CD4-positive, alpha-beta T cell treated with Interleukin-2 at 100 ng/mL for 4 hours (primary cell): ENCODE measurements around the gene PPIL4.
A peak's percentile ranks its signal among the peaks of the same experiment; 100 is the strongest.
"Not testable (repeated sequence)": the region's sequence is repeated elsewhere in the genome, so short reads cannot be mapped to it uniquely, and the experiment has no call there.

Experiments used
- DNase-seq: peaks from one replicate; pipeline ENCODE4 v3.0.0-alpha.2; 2020; ENCODE audit warnings: low spot score

PPIL4 gene

DNA sequence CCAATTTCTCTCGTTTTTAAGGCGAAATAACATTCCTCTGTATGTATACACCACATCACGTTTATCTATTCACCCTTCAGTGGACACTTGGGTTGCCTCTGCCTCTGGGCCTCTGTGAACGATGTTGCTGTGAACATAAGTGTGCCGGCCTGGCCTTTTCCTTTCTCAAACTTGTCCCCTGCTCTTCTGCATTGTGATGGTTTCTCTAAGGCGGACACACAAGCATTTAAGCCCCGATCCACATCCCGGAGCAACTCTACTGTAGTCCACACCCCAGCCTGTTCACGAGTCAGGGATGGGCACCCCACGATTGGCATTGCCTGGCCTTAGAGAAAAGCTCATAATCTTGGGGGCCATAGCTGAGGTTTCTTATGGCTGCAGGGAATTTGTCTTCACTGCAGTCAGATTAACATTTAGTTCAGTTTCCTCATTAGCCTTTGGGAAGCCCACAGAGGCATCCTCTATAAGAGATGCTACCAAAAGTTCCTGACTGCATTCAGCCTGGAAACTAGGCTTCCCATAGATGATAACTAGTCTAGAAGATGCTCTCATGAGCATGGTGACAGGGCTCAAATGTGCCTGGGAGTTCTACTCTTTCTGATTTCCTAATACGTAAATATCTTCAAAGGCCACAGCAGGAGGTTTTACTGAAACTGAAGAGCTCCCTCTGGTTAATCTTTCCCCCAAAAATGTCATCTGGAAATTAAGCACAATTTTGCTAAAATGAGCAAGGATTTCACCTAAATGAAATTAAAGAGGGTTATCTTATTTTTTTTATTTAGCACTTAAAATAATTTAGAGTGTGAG, 61.8 kb downstream of the PPIL4 start:
- DNase-seq: no peak

DNA sequence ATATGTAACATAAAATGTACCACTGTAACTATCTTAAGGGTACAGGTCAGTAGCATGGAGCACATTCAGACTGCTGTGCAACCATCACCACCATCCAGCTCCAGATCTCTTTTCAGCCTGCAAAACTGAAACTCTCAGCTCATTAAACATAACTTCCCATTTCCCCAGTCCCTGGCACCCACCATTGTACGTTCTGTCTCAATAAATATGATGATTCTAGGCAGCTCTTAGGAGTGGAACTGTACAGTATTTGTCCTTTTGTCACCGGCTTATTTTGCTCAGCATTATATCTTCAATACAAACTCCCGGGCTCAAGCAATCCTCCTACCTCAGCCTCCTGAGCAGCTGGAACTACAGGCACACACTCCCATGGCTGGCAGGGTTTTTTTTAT, 62.5 kb downstream of the PPIL4 start:
- DNase-seq: no peak

DNA sequence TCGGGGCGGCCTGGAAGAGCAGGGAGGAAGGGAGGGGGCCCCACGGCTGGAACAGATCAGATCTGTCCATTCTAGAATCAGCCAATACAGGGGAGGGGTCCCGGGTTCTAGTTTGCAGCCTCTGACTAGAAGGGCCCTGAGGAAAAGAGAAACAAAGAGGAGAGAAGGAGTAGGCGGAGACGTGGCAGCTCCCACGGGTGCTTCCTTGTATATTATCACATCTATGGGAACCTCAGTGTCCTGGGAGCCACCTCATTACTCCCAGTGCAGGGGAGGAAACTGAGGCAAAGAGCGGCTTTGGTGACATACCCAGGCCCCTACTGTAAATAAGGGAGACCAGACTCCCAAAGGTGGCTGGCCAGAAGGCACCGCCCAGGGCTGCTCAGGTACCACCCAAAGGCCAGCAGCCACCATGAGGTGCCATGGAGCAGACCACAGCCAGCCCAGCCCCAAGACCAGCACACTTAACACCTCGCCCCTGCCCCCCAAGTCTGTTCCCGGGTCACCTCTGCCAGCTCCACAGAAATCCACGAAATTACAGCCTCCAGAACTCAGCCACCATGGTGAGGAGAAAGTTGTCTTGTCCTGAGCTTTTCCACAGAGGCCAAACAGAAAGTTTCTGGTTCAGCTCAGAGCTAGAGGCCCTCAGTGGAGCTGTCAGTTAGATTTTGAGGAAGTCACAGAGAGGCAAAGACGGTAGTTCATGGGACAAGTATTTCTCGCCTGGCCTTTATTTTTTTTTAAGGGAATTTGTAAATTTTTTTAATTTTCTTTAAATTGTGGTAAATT, 63.1 kb downstream of the PPIL4 start:
- no peak for DNase-seq

DNA sequence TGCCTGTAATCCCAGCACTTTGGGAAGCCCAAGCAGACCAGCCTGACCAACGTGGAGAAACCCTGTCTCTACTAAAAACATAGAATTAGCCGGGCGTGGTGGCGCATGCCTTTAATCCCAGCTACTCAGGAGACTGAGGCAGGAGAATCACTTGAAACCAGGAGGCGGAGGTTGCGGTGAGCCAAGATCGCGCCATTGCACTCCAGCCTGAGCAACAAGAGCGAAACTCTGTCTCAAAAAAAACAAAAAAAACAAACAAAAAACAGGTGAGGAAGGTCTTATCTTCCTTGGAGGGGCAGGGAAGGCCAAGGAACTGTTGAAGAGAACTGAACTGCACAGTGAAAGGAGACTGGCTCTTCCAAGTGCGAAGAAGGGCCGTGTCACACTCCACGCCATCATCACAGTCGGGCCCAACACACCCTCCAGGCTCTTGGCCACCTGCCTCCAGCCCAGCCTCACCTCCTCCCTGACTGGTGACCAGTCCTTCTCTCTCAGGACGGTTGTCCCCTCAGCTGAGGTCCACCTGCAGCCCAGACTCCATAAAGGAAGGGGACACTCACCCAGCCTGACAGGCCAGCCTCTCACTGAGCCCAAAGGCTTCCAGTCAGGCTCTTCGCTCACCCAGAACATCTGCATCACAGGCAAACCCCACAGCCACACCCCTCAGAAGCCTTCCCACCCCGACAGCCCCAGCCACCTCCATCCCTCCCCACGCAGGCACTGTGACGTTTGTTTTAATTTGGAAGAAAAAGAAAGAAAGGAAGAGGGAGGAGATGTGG, 65.2 kb downstream of the PPIL4 start:
- peak; percentile 67 for DNase-seq

DNA sequence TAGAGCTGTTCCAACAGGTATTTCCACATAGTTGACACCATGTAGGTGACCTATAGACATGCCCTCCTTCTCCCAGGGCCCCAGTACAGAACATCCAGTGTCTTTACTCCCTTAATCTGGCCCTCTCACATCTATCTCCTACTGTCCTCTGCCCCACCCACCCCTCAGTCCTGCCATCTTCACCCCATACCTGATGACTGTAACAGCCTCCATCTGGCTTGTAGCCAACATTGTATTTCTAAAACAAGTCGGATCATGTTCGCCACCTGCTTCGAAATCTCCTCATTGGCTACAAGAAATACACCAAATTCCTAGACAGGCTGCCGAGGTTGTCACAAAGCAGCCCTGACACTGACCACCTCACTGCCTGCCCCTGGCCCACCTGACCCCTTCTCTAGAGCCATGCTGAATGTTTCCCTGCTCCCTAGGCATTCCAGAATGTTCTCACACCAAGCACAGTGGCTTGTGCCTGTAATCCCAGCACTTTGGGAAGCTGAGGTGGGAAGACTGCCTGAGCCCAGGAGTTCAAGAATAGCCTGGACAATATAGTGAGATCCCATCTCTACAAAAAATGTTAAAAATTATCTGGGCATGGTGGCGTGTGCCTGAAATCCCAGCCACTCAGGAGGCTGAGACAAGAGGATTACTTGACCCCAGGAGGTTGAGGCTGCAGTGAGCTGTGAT, 67.1 kb downstream of the PPIL4 start:
- DNase-seq: no peak

DNA sequence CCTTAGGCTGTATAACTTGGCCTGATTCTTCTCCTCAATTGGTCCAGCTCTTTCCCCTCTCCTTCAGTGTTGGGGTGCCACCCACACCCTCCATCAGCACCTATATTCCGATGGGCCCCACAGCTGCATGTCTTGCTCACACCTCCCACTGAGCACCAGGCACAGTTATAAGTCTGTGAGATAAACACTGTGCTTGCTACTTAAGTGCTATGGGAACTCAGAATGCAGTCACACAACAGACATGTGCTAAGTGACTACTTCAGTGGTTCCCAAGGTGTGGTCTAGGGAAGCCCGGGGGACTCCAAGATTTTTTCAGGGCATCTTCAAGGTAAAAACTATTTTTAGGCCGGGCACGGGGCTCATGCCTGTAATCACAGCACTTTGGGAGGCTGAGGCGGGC, 68.3 kb downstream of the PPIL4 start:
- DNase-seq: no peak

DNA sequence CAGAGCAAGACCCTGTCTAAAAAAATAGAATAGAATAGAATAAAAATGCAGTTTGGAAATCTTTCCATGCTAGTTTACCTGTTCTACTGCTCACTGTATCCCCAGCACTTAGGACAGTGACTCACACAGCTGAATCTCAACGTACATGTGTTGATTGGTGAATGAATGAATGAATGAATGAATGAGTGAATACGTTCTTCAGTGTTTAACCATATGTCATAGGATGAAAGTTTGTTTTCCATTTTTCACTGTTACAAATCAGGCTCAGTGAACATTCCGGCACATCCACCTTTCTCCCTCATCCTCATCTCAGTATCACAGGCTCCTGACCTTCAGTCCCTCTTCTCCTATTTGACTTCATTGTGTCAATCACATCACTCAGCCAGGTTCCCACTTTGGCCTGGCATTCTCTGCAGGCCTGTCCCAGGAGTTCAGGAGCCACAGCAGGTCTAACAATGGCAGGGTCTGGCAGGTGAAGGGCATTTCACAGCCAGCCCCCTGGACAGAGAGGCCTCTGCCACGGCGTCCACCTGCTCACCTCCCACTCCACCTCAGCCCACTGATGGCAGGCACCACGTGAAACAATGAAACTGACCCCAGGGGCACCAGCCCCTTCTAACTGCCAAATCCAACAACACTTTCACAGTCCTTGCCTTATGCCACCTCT, 68.9 kb downstream of the PPIL4 start:
- DNase-seq: no peak

DNA sequence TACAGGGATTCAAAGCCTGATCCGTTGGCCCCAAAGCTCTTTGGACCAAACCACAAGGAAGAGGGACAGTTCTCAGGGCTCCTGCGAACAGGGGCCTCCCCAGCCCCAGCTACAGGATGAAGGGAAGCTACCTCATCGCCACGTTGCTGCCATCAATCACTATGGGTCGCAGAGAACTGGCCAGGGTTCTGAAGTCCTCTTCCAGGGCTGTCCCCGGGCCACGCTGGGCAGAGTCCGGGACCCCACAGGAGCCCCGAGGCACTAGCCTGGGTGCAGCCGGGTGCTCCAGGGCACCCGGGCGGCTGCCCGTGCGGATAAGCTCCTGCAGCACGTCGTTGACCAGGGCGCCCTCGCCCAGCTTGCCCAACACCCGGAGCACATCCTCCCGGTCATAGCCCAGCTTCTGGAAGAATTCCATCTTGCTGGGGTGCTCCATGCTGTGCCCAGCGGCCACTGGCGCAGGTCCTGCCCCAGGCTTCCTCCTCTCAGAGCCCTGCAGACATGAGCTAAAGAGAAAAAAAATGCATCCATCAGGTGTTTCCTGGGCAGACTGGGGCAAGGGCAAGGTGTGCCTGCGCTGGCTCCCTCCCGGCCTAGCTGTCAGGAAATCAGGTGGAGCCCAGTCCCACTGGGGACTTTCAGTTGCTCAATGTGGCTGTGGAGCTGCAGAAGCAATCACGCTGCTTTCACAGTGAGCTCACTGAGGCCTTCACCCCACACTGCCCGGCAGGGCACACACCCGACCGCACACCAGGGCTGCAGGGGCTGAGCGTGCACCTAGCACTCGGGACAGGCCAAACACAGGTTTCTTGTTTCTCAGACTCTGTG, 71.5 kb downstream of the PPIL4 start:
- DNase-seq: no peak

DNA sequence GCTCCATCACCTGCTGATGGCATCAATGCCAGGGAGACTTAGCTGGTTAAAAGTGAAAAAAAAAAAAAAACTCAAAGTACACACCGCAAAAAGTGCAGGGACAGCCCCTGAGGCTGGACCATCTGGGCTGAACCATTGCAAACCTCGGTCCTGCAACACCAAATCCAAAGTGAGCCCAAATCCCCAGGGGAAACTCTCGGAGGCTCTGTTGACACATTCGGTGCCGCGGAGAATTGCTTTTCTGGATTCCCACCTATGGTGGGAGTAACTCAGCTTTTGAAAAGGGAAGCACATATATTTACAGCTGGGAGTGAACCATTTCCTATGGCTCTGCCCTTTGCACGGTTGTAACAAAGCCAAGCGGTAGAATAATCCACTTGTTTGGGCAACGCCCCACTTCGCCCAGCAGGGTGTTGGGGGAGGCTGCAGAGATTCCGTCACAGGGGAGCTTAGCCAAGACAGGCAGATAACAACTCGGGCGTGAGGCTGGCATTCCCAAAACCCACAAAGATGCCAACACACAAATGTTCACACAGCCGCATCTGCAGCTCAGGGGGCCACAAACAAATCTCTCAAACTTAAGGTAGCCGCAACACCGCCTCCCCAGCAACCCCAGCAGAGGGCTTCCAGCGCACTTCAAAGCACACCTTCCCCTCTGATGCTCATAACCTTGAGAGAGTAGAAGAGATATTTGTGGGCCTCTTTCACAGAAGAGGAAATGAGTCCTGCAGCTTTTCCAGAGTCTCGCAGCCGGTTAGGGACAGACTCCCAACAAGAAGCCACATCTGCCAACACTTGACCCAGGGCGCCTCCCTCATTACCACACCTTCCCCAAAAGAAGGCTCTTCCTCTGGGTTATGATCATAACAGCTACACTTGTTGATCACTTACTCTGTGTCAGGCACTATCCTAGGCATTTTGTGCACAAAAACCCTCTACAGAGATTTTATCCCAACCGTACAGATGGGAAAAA, 72.5 kb downstream of the PPIL4 start:
- no peak for DNase-seq

DNA sequence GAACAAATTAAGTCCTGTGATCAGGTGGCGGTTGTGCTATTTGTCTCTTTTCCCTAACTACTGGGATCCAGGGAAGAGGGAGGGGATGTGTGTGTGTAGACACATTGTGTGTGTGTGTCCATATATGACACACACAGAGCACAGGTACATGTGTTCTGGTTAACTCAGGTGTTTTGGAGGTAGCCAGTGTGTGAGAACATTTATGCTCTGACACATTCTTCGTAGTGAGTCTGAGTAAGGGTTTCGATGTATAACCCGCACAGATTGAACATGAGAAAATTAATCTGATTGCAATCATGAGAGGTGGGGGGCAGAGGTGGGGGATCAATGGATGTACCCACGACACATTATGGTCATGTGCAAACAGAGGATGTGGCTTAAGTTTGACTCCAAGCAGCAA, 73.6 kb downstream of the PPIL4 start:
- no peak for DNase-seq

DNA sequence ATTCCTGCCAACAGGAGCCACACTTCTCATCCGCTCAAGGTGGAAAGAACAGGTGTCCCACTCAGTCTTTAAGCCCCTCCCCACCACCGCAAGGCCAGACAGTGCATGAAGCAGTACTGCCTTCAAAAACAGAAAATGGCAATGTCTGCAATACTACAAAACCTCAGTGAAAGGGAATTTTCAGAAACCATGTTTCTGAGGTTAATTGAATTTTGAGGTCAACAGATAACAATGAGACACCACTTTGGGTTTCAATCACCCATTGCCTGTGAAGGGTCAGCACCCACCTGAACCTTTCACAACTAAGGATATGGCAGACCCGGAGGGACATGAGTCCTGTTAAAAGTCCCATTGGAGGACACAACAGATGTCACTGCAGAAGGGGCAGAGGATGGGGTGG, 74.0 kb downstream of the PPIL4 start:
- no peak for DNase-seq

DNA sequence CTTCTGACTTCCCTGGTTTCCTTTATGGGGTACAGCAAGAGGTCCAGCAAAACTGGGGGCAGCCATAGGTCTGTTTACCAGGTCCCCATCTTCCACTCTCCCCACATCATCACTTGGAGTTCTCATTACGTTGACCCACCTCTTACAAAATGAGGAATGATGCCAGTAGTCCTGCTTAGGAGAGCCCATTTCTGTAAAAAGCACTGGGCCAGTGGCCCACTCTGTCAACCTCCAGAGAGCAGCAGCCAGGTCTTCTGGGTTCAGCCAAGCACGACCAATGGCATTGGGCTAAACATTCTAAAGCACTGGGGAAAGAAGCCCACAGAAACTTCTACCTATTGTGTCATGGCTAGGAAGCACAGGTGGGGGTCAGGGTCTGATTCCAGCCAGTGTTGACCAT, 74.9 kb downstream of the PPIL4 start:
- no peak for DNase-seq

DNA sequence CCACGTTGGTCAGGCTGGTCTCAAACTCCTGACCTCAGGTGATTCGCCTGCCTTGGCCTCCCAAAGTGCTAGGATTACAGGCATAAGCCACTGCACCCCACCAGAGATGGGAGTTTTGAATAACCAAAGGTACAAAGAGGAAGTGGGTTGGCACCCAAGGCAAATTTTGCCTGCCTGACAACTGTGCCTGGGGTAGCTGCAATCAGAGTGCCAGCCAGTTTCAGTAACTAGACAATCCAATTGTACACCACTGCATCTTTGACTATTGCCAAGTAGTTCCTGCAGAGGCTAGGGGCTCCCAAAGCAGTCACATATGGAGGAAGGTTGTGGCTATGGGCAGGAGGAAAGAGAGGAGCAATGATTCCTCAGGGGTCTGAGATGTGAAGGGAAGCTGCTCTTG, 77.7 kb downstream of the PPIL4 start:
- no peak for DNase-seq

DNA sequence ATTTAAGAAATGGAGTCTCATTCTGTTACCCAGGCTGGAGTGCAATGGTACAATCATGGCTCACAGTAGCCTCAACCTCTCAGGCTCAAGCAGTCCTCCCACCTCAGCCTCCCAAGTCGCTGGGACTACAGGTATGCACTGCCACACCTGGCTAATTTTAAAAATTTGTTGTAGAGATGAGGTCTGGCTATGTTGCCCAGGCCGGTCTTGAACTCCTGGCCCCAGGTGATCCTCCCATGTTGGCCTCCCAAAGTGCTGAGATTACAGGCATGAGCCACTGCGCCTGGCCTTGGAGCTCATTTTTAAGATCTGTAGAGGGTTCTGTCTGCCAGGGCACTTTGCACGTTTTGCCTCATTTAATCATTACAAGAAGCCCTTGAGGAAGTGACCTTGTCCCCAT, 78.6 kb downstream of the PPIL4 start:
- DNase-seq: no peak

DNA sequence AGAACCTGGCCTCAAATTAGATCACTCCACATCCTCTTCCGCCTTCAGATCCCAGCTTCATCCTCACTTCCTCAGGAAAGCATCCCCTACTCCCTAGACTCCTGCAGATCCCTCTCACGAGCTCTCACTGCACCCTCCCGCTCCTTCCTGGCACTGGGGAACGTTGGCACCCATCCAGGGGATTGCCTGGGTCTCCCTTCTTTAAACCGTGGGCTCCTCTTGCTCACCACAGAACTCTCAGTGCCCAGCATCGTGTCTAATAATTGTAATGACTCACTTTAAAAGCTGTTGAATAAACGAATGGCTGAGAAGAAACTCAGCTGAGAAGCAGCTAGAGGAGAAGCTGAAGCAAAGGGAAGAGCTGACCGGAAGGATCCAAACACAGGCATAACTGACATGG, 81.4 kb downstream of the PPIL4 start:
- no peak for DNase-seq

DNA sequence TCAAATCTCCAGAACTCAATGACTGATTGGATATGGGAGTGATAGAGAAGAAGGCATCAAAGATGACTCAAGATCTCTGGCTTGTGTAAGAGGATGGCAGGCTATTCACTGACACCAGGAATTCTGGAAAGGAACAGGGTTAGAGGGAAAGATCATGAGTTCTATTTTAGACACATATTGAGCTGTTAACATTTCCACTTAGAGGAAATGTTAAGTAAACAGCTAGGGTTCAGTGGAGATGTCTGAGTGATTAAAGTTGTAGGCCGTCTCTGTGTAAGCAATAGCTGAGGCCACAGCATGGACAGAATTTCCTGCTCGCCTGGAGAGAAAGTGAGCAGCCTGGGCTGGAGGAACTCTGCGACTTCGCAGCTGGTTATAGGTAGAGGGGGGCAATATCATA, 82.1 kb downstream of the PPIL4 start:
- DNase-seq: no peak

DNA sequence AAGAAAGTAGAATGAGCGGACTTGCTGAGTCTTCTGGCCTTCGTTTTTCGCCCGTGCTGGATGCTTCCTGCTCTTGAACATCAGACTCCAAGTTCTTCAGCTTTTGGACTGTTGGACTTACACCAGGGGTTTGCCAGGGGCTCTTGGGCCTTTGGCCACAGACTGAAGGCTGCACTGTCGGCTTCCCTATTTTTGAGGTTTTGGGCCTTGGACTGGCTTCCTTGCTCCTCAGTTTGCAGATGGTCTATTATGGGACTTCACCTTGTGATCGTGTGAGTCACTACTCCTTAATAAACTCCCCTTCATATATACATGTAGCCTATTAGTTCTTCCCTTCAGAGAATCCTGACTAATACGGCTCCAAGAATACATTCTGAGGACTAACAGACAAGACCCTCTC, 83.1 kb downstream of the PPIL4 start:
- not testable (repeated sequence) for DNase-seq

DNA sequence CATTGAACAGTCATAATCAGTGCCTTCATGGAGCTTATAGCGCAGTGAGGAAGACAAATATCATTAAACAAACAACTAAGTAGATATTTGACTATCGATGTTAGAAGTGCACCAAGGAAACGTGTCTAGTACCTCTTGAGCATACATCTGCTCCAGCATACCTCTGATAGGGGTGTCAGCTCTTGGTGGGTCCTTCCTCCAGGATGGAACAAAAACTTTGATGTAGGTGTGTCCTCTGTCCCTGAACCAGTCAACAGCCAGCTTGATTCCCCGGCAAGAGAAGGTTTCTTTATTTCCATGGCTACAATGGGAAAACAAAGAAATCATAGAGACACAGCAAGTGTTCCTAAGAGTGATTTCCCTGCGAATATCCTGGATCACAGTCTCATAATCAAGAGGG, 84.2 kb downstream of the PPIL4 start:
- no peak for DNase-seq

DNA sequence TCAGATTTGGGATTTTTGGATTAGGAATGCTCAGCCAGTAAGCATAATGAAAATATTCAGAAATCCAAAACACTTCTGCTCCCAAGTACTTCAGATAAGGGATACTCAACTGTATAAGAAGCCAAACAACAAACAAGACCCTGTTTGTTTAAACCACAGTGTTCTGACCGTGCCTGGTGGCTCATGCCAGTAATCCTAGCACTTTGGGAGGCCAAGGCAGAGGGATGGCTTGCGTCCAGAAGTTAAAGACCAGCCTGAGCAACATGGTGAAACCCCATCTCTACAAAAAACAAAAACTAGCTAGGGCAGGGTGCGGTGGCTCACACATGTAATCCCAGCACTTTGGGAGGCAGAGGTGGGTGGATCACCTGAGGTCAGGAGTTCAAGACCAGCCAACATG, 85.6 kb downstream of the PPIL4 start:
- not testable (repeated sequence) for DNase-seq

DNA sequence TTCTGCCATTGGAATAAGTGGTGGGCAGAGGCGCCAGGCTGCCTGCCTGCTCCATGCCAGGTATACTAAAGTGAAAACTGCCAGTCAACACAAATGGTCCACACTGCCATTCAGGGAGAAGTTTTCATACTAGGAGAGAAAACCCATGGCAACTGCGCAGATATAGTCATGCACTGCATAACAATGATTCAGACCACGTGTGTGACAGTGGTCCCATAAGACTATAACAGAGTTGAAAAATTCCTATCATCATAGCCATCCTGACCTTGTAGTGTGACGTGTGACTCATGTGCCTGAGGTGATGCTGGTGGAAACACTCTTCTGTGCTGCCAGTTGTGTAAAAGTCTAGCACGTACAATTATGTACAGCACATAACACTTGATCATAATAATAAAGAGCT, 86.1 kb downstream of the PPIL4 start:
- no peak for DNase-seq
